Mucosa of rectum (tissue), 2 donors: Measurements from ENCODE around the gene ZDHHC19.

ENCODE experiments used
- H3K27ac ChIP-seq, 2 donors: one replicate each; pipeline ENCODE4 v1.7.0; 2013; ENCODE audit warnings: inconsistent platforms in 2 of 2, low read depth in 2 of 2, low read length in 2 of 2
- H3K27me3 ChIP-seq, 2 donors: one replicate each; pipeline ENCODE4 v1.7.0; 2013; ENCODE audit warnings: low read length in 2 of 2; ENCODE audit not compliant: control insufficient read depth in 2 of 2, insufficient read depth in 2 of 2
- H3K36me3 ChIP-seq, 2 donors: one replicate each; pipeline ENCODE4 v1.7.0; 2013; ENCODE audit warnings: low read length in 2 of 2; ENCODE audit not compliant: control insufficient read depth in 2 of 2, insufficient read depth in 2 of 2
- H3K4me1 ChIP-seq, 2 donors: one replicate each; pipeline ENCODE4 v1.7.0; 2013; ENCODE audit warnings: low read length in 2 of 2, mild to moderate bottlenecking in 1 of 2; ENCODE audit not compliant: control insufficient read depth in 2 of 2, insufficient read depth in 2 of 2
- H3K4me3 ChIP-seq, 2 donors: one replicate each; pipeline ENCODE4 v1.7.0; 2013; ENCODE audit warnings: low read length in 2 of 2
- H3K9ac ChIP-seq, 2 donors: one replicate each; pipeline ENCODE4 v1.7.0; 2013; ENCODE audit warnings: low read length in 2 of 2, low read depth in 1 of 2, mild to moderate bottlenecking in 1 of 2
- H3K9me3 ChIP-seq, 2 donors: one replicate each; pipeline ENCODE4 v1.7.0; 2013; ENCODE audit warnings: low read length in 2 of 2; ENCODE audit not compliant: control insufficient read depth in 2 of 2
- donor health status: healthy.
- donor health status: Normal muscosa, but diverticular disease.

The ZDHHC19 gene

DNA sequence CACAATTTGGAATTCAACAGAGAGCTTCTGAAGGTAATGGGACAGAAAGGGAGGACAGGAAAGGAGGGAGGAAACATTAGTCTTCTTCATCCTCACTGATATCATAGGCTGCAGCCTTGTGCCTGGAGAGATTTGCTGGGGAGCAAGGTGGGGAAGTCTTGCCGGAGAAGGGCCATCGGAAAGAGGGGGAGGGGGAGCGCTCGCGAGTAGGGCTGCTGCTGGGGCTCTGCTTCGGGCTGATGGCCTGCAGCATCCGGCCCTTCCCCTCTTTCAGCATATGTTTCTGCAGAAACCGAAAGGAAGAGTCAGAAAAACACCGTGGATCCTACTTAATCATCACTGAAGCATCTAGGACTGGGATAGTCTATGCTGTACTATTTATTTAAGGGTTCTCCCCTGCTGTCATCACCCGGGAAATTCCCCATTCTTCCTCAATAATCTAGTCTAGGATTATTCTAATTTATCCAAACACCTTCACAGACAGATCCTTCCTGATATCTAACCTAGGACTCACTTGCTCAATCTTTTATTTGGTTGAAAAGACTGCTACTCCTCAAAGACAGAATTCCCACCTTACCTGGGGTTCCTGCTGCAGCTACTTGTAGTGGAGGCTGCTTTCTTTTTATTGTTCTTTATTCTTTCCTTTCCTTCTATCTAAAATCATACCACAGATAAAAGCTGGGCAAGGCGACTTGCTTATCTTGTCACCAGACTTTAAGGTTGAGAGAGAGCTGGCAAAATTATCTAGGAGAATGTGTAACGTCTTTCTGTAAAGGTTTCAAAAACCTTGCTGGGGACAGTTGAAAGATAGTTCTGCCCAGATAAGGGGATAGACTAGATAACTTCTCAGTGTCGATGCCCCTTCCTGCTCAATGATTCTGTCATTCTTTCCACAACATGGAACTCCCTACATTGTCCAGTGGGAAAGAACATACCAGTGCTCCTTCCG is 27.7 kb upstream of the ZDHHC19 start:
- Histone ChIP-seq H3K9ac (no peak overlapping the region), H3K36me3 (peaks cover 29 to 55% of the 10 kb centered on the region in 2 donors), H3K27ac (no peak overlapping the region), H3K4me3 (no peak overlapping the region), H3K9me3 (no peaks in the 10 kb centered on the region), H3K27me3 (no peaks in the 10 kb centered on the region), H3K4me1 (no peaks in the 10 kb centered on the region)

GRCh38 chr3:196237203-196237602 is 26.0 kb upstream of the ZDHHC19 start:
- Histone ChIP-seq H3K9ac (no peak overlapping the region), H3K27ac (no peak overlapping the region), H3K4me3 (no peak overlapping the region), H3K27me3 (no peaks in the 10 kb centered on the region), H3K36me3 (peaks cover 23 to 54% of the 10 kb centered on the region in 2 donors), H3K4me1 (no peaks in the 10 kb centered on the region), H3K9me3 (no peaks in the 10 kb centered on the region)

GRCh38 chr3:196236223-196236622 is 25.0 kb upstream of the ZDHHC19 start:
- no peak overlapping the region for H3K4me3 ChIP-seq
- H3K27ac ChIP-seq: no peak overlapping the region
- H3K9ac ChIP-seq: no peak overlapping the region
- no peaks in the 10 kb centered on the region for H3K27me3 ChIP-seq
- H3K9me3 ChIP-seq: no peaks in the 10 kb centered on the region
- no peaks in the 10 kb centered on the region for H3K4me1 ChIP-seq
- H3K36me3 ChIP-seq: peaks cover 14 to 47% of the 10 kb centered on the region in 2 donors

- H3K4me1 ChIP-seq: no peaks in the 10 kb centered on the region
- H3K27me3 ChIP-seq: no peaks in the 10 kb centered on the region
- no peak overlapping the region for H3K4me3 ChIP-seq
- H3K9ac ChIP-seq: no peak overlapping the region
- H3K36me3 ChIP-seq: peaks cover 14 to 45% of the 10 kb centered on the region in 2 donors
- H3K9me3 ChIP-seq: no peaks in the 10 kb centered on the region
- no peak overlapping the region for H3K27ac ChIP-seq
Measured at GRCh38 chr3:196235452-196236122, 24.4 kb upstream of the ZDHHC19 start.

DNA sequence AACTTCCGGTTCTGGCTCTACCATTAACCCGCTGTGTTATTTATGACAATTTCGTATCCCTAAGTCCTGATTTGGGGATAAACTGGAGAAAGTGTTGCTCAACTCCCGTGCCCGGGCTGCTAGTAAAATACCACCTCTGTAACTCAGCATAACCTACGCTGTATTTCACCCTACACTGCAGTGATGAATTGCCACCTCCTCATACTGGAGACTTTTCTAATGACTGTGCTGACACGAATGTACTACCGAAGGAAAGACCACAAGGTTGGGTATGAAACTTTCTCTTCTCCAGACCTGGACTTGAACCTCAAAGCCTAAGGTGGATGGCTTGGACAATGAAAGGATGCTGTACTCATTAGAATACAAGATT is 21.7 kb upstream of the ZDHHC19 start:
- H3K27ac ChIP-seq: no peak overlapping the region
- no peaks in the 10 kb centered on the region for H3K9me3 ChIP-seq
- H3K4me3 ChIP-seq: no peak overlapping the region
- H3K4me1 ChIP-seq: no peaks in the 10 kb centered on the region
- H3K27me3 ChIP-seq: no peaks in the 10 kb centered on the region
- no peak overlapping the region for H3K9ac ChIP-seq
- peaks cover 5 to 25% of the 10 kb centered on the region in 2 donors for H3K36me3 ChIP-seq

DNA sequence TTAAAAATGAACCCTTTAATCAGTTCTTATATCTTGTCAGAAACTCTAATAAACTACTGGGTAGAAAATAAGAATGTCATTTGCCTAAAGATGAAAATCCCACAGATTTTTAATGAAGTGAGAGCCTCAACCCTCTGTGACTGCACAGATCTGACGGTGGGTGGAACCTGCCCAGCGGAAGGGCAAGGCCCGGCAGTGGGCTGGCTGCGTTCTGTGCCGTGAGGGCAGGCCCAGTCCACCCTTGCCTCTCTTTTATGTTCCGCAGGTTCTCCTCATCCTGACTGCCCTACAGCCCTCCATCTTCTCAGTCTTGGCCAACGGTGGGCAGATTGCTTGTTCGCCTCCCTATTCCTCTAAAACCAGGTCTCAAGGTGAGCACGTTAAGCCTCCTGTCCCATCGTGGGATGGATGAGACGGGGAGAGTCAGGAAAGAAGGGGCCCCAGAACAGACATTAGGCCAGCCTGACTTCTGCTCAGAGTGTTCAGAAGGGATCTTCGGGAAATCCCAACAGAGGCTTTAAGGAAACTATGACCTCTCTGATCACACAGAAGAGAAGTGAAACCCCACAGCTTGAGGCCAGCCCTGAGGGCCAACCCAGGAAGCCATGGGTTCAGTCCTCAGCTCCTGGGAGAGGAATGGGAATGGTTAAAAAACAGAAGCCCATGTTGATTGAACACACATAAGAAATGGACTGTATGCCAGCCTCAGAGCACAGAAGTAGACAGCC is 21.1 kb upstream of the ZDHHC19 start:
- H3K4me1 ChIP-seq: no peaks in the 10 kb centered on the region
- H3K36me3 ChIP-seq: peaks cover 2 to 20% of the 10 kb centered on the region in 2 donors
- no peak overlapping the region for H3K27ac ChIP-seq
- H3K9ac ChIP-seq: no peak overlapping the region
- H3K9me3 ChIP-seq: no peaks in the 10 kb centered on the region
- no peak overlapping the region for H3K4me3 ChIP-seq
- no peaks in the 10 kb centered on the region for H3K27me3 ChIP-seq

DNA sequence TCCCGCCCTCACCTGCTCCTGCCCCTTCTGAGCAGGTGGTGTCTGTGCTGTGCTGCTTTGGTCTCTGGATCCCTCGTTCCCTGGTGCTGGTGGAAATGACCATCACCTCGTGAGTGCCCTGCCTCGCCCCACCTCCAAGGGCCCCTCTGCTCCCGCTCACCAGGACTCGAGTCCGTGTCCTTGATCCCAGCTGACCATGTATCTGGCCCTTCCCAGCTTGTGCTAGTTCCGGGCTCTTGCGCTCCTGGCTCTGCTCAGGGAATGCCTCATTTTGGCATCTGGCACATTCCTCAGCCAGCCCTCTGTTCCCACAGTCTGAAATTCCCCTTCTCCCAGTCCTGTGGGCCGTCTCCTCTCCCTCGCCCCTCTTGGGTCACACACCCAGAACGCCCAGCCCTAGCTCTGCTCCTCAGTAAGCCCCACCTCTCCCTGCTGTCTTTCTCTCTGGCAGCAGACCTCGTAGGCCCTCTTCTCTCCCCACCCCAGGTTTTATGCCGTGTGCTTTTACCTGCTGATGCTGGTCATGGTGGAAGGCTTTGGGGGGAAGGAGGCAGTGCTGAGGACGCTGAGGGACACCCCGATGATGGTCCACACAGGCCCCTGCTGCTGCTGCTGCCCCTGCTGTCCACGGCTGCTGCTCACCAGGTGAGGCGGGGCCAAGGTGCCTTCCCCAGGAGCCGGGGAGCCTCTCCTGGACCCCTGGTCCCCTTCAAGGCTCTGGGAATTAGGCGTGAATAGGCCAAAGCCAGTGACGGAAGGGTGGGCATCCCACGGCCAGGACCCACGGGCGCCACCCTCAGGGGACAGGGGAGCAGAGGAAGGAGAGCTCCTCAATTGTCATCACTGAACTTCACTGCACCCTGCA is 16.7 kb upstream of the ZDHHC19 start:
- Histone ChIP-seq H3K27me3 (no peaks in the 10 kb centered on the region), H3K9ac (no peak overlapping the region), H3K27ac (no peak overlapping the region), H3K4me1 (no peaks in the 10 kb centered on the region), H3K4me3 (no peak overlapping the region), H3K36me3 (peaks cover 0 to 7% of the 10 kb centered on the region in 2 donors), H3K9me3 (no peaks in the 10 kb centered on the region)

DNA sequence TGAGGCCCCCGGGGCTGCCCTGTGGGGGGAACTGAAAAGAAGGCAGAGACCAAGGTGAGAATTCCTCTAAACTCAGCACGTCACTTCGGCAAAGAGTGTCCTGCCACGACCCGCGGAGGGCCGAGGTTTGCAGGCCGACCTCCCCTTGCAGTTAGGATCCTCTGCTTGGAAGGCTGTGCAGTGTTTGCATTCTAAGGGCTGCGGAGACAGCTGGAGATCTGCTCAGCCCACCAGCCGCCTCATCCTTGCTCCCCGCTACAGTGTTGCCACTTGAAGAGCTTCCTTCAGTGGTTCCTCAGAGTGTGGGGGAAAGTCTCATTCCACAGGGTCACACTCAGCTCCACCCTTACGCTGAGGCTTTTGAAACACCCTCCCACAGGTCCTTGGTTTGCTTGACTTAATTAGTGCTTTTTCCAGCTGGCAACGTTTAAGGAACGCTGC is 15.9 kb upstream of the ZDHHC19 start:
- no peaks in the 10 kb centered on the region for H3K4me1 ChIP-seq
- H3K36me3 ChIP-seq: peaks cover 0 to 4% of the 10 kb centered on the region in 2 donors
- H3K4me3 ChIP-seq: no peak overlapping the region
- H3K27ac ChIP-seq: no peak overlapping the region
- no peak overlapping the region for H3K9ac ChIP-seq
- H3K27me3 ChIP-seq: no peaks in the 10 kb centered on the region
- no peaks in the 10 kb centered on the region for H3K9me3 ChIP-seq

- Histone ChIP-seq H3K4me1 (no peaks in the 10 kb centered on the region), H3K9me3 (no peaks in the 10 kb centered on the region), H3K27me3 (no peaks in the 10 kb centered on the region), H3K4me3 (no peak overlapping the region), H3K9ac (no peak overlapping the region), H3K27ac (no peak overlapping the region), H3K36me3 (peaks cover 0 to 2% of the 10 kb centered on the region in 2 donors)
Measured at GRCh38 chr3:196225763-196226364, 14.7 kb upstream of the ZDHHC19 start.
